Measurements from ENCODE around the gene TBC1D5.
"Not testable (repeated sequence)": the region's sequence is repeated elsewhere in the genome, so short reads cannot be mapped to it uniquely, and the experiment has no call there.

TBC1D5 gene

GRCh38 chr3:17683542-17684207 lies 58.8 kb downstream of the TBC1D5 start:
- Histone ChIP-seq H3K9me3 (ENCODE audit: control insufficient read depth, insufficient read depth, low read length) (no peaks in the 10 kb centered on the region), H3K27ac (ENCODE audit: low read length) (no peak overlapping the region), H3K4me3 (ENCODE audit: low read length) (no peak overlapping the region), H3K27me3 (ENCODE audit: control insufficient read depth, insufficient read depth, low read length) (no peaks in the 10 kb centered on the region), H3K36me3 (ENCODE audit: control insufficient read depth, insufficient read depth, low read length) (no peaks in the 10 kb centered on the region), H3K4me1 (ENCODE audit: control insufficient read depth, insufficient read depth, low read length) (no peaks in the 10 kb centered on the region)
- WGBS (ENCODE audit: insufficient coverage, insufficient read length), result no CpG with 5 or more reads among the region's 4 CpGs
- no peak for DNase-seq (ENCODE audit: low read depth, low spot score)

GRCh38 chr3:17680530-17680929 lies 61.9 kb downstream of the TBC1D5 start:
- no peak overlapping the region for H3K27ac ChIP-seq (ENCODE audit: low read length)

GRCh38 chr3:17678116-17678741 lies 64.2 kb downstream of the TBC1D5 start:
- no peaks in the 10 kb centered on the region for H3K27me3 ChIP-seq (ENCODE audit: control insufficient read depth, insufficient read depth, low read length)
- DNase-seq (ENCODE audit: low read depth, low spot score), result no peak

More at GRCh38 chr3:17680530-17680929, 61.9 kb downstream of the TBC1D5 start:
- Histone ChIP-seq H3K9me3 (ENCODE audit: control insufficient read depth, insufficient read depth, low read length) (no peaks in the 10 kb centered on the region), H3K4me3 (ENCODE audit: low read length) (no peak overlapping the region), H3K4me1 (ENCODE audit: control insufficient read depth, insufficient read depth, low read length) (no peaks in the 10 kb centered on the region), H3K27me3 (ENCODE audit: control insufficient read depth, insufficient read depth, low read length) (no peaks in the 10 kb centered on the region), H3K36me3 (ENCODE audit: control insufficient read depth, insufficient read depth, low read length) (no peaks in the 10 kb centered on the region)
- DNase-seq (ENCODE audit: low read depth, low spot score), result no peak

GRCh38 chr3:17674082-17674686 lies 68.2 kb downstream of the TBC1D5 start:
- no peak for DNase-seq (ENCODE audit: low read depth, low spot score)
- Histone ChIP-seq H3K9me3 (ENCODE audit: control insufficient read depth, insufficient read depth, low read length) (no peaks in the 10 kb centered on the region), H3K27ac (ENCODE audit: low read length) (no peak overlapping the region), H3K4me3 (ENCODE audit: low read length) (no peak overlapping the region), H3K27me3 (ENCODE audit: control insufficient read depth, insufficient read depth, low read length) (no peaks in the 10 kb centered on the region), H3K4me1 (ENCODE audit: control insufficient read depth, insufficient read depth, low read length) (no peaks in the 10 kb centered on the region), H3K36me3 (ENCODE audit: control insufficient read depth, insufficient read depth, low read length) (no peaks in the 10 kb centered on the region)
- WGBS (ENCODE audit: insufficient coverage, insufficient read length), result no CpG with 5 or more reads among the region's 2 CpGs

More at GRCh38 chr3:17678116-17678741, 64.2 kb downstream of the TBC1D5 start:
- Histone ChIP-seq H3K4me1 (ENCODE audit: control insufficient read depth, insufficient read depth, low read length) (no peaks in the 10 kb centered on the region), H3K4me3 (ENCODE audit: low read length) (no peak overlapping the region), H3K9me3 (ENCODE audit: control insufficient read depth, insufficient read depth, low read length) (no peaks in the 10 kb centered on the region), H3K27ac (ENCODE audit: low read length) (no peak overlapping the region), H3K36me3 (ENCODE audit: control insufficient read depth, insufficient read depth, low read length) (no peaks in the 10 kb centered on the region)

GRCh38 chr3:17672506-17672905 lies 69.9 kb downstream of the TBC1D5 start:
- DNase-seq (ENCODE audit: low read depth, low spot score), result no peak
- Histone ChIP-seq H3K4me3 (ENCODE audit: low read length) (no peak overlapping the region), H3K36me3 (ENCODE audit: control insufficient read depth, insufficient read depth, low read length) (no peaks in the 10 kb centered on the region), H3K9me3 (ENCODE audit: control insufficient read depth, insufficient read depth, low read length) (no peaks in the 10 kb centered on the region), H3K27me3 (ENCODE audit: control insufficient read depth, insufficient read depth, low read length) (no peaks in the 10 kb centered on the region), H3K27ac (ENCODE audit: low read length) (no peak overlapping the region), H3K4me1 (ENCODE audit: control insufficient read depth, insufficient read depth, low read length) (no peaks in the 10 kb centered on the region)
- WGBS (ENCODE audit: insufficient coverage, insufficient read length), result no CpG with 5 or more reads among the region's 3 CpGs

- no peaks in the 10 kb centered on the region for H3K4me1 ChIP-seq (ENCODE audit: control insufficient read depth, insufficient read depth, low read length)
- 100% methylated on average over 1 of the region's 3 CpGs for WGBS (ENCODE audit: insufficient coverage, insufficient read length)
Observed at GRCh38 chr3:17670749-17671148, 71.7 kb downstream of the TBC1D5 start.

GRCh38 chr3:17664923-17665322 lies 77.5 kb downstream of the TBC1D5 start:
- no CpG with 5 or more reads among the region's 3 CpGs for WGBS (ENCODE audit: insufficient coverage, insufficient read length)

More at GRCh38 chr3:17670749-17671148, 71.7 kb downstream of the TBC1D5 start:
- DNase-seq (ENCODE audit: low read depth, low spot score), result no peak
- Histone ChIP-seq H3K27me3 (ENCODE audit: control insufficient read depth, insufficient read depth, low read length) (no peaks in the 10 kb centered on the region), H3K27ac (ENCODE audit: low read length) (no peak overlapping the region), H3K36me3 (ENCODE audit: control insufficient read depth, insufficient read depth, low read length) (no peaks in the 10 kb centered on the region), H3K9me3 (ENCODE audit: control insufficient read depth, insufficient read depth, low read length) (no peaks in the 10 kb centered on the region), H3K4me3 (ENCODE audit: low read length) (no peak overlapping the region)

GRCh38 chr3:17656264-17656663 lies 86.2 kb downstream of the TBC1D5 start:
- DNase-seq (ENCODE audit: low read depth, low spot score), result no peak
- H3K27me3 ChIP-seq (ENCODE audit: control insufficient read depth, insufficient read depth, low read length), result no peaks in the 10 kb centered on the region
- no peaks in the 10 kb centered on the region for H3K4me1 ChIP-seq (ENCODE audit: control insufficient read depth, insufficient read depth, low read length)
- WGBS (ENCODE audit: insufficient coverage, insufficient read length), result no CpG with 5 or more reads among the region's 1 CpG
- H3K9me3 ChIP-seq (ENCODE audit: control insufficient read depth, insufficient read depth, low read length), result no peaks in the 10 kb centered on the region
- no peak overlapping the region for H3K27ac ChIP-seq (ENCODE audit: low read length)
- H3K36me3 ChIP-seq (ENCODE audit: control insufficient read depth, insufficient read depth, low read length), result no peaks in the 10 kb centered on the region
- no peak overlapping the region for H3K4me3 ChIP-seq (ENCODE audit: low read length)

More at GRCh38 chr3:17664923-17665322, 77.5 kb downstream of the TBC1D5 start:
- no peaks in the 10 kb centered on the region for H3K36me3 ChIP-seq (ENCODE audit: control insufficient read depth, insufficient read depth, low read length)
- H3K27me3 ChIP-seq (ENCODE audit: control insufficient read depth, insufficient read depth, low read length), result no peaks in the 10 kb centered on the region
- H3K4me1 ChIP-seq (ENCODE audit: control insufficient read depth, insufficient read depth, low read length), result no peaks in the 10 kb centered on the region; the same call in 1 of the 2 replicates
- H3K9me3 ChIP-seq (ENCODE audit: control insufficient read depth, insufficient read depth, low read length), result no peaks in the 10 kb centered on the region
- no peak for DNase-seq (ENCODE audit: low read depth, low spot score)
- no peak overlapping the region for H3K27ac ChIP-seq (ENCODE audit: low read length)
- H3K4me3 ChIP-seq (ENCODE audit: low read length), result no peak overlapping the region

- Histone ChIP-seq H3K9me3 (ENCODE audit: control insufficient read depth, insufficient read depth, low read length) (no peaks in the 10 kb centered on the region), H3K27ac (ENCODE audit: low read length) (no peak overlapping the region), H3K27me3 (ENCODE audit: control insufficient read depth, insufficient read depth, low read length) (no peaks in the 10 kb centered on the region), H3K4me1 (ENCODE audit: control insufficient read depth, insufficient read depth, low read length) (no peaks in the 10 kb centered on the region), H3K36me3 (ENCODE audit: control insufficient read depth, insufficient read depth, low read length) (no peaks in the 10 kb centered on the region), H3K4me3 (ENCODE audit: low read length) (no peak overlapping the region)
- no peak for DNase-seq (ENCODE audit: low read depth, low spot score)
- WGBS (ENCODE audit: insufficient coverage, insufficient read length), result no CpG with 5 or more reads among the region's 2 CpGs
Observed at GRCh38 chr3:17655743-17656142, 86.7 kb downstream of the TBC1D5 start.

- not testable (repeated sequence) for DNase-seq (ENCODE audit: low read depth, low spot score); H3K4me1 ChIP-seq (ENCODE audit: control insufficient read depth, insufficient read depth, low read length); H3K9me3 ChIP-seq (ENCODE audit: control insufficient read depth, insufficient read depth, low read length); H3K27ac ChIP-seq (ENCODE audit: low read length); H3K36me3 ChIP-seq (ENCODE audit: control insufficient read depth, insufficient read depth, low read length); H3K4me3 ChIP-seq (ENCODE audit: low read length); H3K27me3 ChIP-seq (ENCODE audit: control insufficient read depth, insufficient read depth, low read length)
- WGBS (ENCODE audit: insufficient coverage, insufficient read length), result no CpG with 5 or more reads among the region's 4 CpGs
Observed at GRCh38 chr3:17649748-17650147, 92.7 kb downstream of the TBC1D5 start.

All from iPS DF 6.9 (cell line).